ENCODE results near the gene FUT2.
A peak's percentile ranks its signal among the peaks of the same experiment; 100 is the strongest.
"Not testable (repeated sequence)": the region's sequence is repeated elsewhere in the genome, so short reads cannot be mapped to it uniquely, and the experiment has no call there.

FUT2 gene

GRCh38 chr19:48705431-48705830 lies 9.7 kb downstream of the FUT2 start:
- DNase-seq, result no peak

GRCh38 chr19:48708471-48708870 lies 12.7 kb downstream of the FUT2 start:
- no peak for DNase-seq

GRCh38 chr19:48711106-48711662 lies 15.4 kb downstream of the FUT2 start:
- DNase-seq, result no peak

DNA sequence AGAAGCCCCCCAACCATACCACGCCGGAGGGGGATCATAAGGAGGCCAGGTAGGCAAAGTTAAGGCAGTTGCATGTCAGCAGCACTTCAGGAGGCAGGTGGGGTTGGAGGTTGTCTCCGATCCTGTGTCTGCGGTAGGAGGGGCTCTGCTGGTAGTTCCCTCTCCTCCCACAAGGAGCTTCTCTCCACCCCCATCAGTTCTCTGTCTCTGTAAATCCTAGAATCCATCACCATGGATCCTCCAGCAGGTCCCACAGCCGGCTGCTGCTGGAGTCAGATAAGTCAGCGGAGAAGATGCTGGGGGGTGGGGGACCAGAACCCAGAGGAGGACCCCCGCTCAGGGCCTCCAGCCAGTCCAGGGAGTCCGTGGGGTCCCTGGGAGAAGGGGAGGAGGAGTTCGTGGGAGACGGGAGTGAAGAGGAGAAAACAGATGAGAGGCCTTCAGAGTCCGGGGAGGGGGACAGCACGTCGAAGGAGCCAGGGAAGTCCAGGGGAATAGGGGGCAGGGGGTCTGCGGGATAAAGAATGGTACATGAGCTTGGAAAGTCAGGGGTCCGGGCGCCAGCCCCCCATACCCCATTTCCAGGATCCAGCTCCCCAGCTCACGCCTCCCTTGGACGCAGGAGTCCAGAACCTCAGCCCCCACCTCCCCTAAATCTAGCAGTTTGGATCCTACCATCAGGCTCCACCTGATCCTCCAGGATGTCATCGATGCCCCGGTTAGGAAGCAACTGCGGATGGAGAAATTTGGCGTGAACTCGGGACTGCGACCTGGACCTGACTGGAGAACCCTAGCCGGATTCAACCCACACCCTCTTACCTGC lies 17.5 kb downstream of the FUT2 start:
- DNase-seq, result no peak

DNA sequence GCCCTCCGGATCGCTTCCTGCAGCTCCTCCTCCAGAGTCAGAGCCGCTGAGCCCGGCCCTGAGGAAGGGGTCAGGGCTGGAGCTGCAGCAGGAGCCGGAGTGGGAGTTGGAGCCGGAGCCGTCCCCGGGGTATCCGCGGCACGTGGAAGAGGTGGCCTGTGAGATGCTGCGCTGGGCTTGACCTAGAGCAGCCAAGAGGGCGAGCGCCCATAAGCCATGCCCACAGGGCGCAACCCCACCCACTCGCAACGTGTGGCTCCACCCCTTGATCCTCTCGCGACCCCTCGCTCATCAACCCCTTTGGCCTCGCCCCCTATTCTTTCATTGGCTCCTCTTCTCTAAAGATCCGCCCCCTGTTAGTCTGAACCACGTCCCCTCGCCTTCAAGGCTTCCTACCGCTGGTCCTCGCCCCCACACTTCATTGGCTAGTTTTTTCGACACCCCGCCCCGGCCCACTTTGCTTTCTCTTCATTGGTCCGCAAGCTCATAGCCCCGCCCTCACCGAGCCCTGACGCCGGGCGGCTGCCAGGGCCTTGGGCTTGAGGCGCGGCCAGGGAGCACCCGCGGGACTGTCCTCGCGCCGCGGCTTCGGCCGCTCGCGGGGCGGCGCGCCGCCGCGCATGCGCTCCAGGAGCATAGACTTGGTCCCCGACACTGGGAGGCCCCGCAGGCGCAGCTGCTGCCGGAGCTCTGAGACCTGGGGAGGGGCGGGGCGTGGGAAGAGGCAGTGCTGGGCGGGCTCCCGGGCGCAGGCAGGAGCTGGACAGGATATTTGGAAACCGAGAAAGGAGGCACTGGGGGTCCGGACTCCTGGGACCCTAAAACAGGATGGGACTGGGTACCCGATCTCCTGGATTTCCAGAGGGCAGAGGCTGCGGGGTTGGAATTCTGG lies 18.3 kb downstream of the FUT2 start:
- DNase-seq, result peak; percentile 99

GRCh38 chr19:48714759-48715675 lies 19.2 kb downstream of the FUT2 start:
- DNase-seq, result no peak

DNA sequence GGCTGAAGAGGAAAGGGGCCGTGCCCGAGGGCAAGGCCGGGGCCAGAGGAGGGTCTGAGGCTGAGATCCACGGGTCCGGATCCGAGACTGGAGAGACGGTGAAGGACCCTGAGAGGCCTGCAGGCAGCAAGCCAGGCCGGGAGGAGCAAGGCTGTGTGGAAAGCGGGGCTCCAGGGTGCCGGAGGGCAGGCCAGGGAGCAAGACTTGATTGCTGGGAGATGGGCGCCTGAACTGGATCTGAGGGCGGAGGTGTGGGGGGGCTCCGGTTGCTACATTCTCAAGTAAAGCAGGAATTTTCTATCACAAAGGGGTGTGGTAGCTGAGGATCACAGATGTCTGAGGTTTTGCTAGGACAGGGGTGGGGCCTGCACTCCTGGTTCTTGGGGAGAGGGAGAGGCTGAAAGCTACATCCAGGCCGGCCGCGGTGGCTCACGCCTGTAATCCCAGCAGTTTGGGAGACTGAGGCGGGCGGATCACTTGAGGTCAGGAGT lies 20.0 kb downstream of the FUT2 start:
- DNase-seq, result no peak

DNA sequence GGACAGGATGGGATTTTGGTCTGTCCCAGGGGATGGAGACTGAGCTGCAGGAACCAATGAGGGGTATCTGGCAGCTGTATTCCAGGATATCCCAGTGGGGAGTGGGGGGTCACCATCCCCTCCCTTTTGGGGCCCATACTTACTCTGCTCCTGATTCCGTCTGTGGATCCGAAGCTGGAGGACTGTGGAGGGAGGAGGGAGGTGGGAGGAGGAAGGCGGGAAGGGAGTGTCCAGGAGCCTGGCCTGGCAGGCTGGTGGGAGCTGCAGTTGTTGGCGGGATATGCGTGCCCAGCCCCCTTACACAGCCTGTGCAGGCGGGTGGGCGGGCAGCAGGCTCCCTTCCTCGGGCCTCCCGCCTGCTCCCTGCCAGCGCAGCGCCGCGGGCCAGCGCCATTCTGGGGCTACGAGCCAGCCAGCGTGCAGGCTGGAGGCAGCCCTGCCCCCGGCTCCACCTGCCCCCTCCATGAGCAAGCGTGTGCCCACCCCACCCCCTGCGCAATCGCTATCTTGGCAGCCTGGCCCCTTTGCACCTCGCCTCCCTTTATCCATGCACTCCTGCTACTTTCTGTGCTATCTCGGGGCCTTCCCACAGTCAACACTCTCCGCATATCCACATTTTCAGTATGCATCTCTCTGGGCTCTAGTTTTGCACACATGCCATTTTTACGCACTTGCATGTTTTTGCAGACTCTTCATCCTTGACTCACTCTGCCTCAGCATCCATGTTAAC lies 21.0 kb downstream of the FUT2 start:
- no peak for DNase-seq

DNA sequence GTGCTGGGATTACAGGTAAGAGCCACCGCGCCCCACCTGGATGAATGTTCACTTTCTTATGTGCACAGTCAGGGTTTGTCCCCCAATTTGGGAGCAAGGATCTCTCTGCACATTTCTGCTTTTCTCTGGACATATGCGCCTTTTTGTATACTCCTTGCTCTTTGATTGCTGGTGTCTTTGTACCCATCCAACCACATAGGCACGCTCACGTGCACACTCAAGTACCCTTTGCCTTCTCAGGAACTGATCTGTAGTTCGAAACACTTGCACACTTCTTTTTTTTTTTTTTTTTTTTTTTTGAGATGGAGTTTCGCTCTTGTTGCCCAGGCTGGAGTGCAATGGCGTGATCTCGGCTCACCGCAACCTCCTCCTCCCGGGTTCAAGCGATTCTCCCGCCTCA lies 22.3 kb downstream of the FUT2 start:
- DNase-seq, result not testable (repeated sequence)

DNA sequence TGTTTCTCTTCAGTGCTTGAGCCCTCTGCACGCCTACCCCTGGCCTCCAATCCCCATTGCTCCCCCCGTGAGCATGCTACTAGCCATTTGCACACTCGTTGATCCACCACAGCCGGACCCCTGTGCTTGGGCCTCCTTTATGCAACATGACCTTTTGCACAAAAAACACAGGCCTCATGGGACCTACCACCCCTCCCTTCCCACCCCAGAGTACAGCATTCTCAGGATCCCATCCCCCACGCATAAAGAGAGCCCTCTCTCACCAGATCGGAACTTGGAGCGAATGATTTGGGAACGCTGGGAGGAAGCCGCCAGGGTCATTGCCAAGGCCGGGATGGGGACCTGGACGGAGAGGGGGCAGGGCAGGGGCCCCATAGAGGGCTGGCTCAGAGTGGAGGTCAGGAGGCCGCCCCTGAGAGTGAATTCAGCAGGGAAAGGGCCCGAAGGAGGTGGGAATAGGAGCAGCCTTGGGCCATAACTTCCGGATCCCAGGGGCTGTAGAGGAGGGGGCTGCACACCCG lies 23.0 kb downstream of the FUT2 start:
- DNase-seq, result no peak

DNA sequence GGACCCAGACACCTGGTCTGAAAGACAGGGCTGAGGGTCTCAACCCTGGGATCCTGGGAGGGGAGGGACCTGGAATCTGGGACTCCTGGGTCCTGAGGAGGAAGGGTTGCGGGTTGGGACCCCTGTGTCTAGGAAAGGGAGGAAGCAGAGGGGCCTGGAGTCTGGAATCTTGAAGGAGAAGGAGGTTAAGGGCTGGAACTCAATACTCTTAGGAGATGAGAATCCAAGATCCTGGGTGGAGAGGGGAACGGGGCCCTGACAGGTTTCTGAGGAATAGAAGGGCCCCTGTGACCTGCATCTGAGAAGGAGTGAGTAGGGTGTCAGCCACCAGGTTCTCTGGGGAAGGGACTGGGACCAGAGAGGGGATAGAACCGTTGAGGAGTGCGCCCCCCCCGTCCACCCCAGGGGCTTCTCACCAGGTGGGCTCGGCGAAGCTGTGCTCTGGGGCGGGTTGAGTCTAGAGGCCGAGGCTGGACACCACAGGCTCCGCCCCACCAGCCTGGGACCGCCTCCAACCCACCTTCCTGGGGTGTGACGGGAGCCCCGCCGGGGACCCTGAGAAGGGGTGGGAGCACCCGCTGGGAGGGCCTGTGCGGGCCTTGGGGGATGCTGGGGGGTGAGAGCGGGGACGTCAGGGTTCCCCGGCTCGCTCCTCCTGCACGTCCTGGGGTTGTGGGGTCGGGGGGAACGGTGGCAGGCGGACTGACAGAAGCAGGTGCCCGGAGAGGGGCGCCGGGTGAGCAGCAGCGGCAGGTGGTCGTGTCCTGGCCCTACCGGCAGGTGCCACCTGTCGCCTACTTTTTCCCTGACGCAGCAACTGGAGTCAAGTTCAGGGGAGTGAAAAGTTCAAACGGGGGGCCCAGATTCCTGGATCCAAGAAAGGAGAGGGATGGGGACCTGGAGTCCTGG lies 23.7 kb downstream of the FUT2 start, which contains the start of gene MAMSTR:
Gene MAMSTR, minus strand, starts transcription at position 463 of the 909 bp plus-strand sequence. CDS start 694 bp downstream, outside the sequence.
- no peak for DNase-seq

- no peak for DNase-seq
These were observed 24.5 kb downstream of the FUT2 start for GRCh38 chr19:48720251-48720612.

GRCh38 chr19:48720613-48721296 lies 25.0 kb downstream of the FUT2 start:
- peak; percentile 97 for DNase-seq

DNA sequence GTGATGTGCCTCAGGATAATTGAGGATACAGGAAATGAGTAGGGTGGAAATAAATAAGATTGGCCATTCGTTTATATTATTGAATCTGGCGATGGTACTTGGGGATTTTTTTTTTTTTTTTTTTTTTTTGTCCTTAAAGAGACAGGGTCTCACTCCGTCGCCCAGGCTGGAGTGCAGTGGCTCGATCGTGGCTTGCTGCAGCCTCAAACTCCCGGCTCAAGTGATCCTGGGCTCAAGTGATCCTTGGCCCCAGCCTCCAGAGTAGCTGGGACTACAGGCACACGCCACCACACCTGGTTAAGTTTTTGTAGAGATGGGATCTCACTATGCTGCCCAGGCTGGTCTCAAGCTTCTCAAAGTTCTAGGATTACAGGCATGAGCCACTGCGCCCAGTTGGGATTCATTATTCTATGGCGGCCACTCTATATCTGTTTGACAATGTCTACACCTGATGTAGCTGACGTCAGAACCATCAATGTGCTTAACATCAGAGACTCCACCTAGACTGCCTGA lies 26.5 kb downstream of the FUT2 start:
- DNase-seq, result no peak

- peak; percentile 66 for DNase-seq
These were observed 29.3 kb downstream of the FUT2 start for GRCh38 chr19:48724796-48725753.

DNA sequence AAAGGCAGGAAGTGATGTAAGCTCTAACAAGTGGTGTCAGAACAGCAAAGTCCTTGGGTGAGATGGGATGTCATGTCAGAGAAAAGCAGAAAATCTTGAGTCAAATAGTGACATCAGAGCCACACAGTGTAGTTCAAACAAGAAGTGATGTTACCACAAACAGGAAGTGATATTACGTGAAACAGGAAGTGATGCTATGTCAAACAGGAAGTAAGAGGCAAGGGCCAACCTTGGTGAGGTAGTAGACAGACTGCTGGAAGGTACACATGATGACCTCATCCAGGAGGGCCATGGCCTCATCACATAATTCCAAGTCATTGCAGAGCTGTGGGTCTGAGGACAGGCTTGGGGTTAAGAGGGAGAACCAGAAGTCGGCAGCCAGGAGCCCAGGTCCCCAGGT lies 30.8 kb downstream of the FUT2 start:
- peak; percentile 69 for DNase-seq

GRCh38 chr19:48728911-48729664 lies 33.3 kb downstream of the FUT2 start:
- DNase-seq, result no peak

Data from activated CD4-positive, alpha-beta T cell treated with anti-CD3 and anti-CD28 coated beads, Interleukin-2, amount 50 U/mL, for 16 hours (primary cell).